ENCODE results near the gene SLC12A8.

The SLC12A8 gene

DNA sequence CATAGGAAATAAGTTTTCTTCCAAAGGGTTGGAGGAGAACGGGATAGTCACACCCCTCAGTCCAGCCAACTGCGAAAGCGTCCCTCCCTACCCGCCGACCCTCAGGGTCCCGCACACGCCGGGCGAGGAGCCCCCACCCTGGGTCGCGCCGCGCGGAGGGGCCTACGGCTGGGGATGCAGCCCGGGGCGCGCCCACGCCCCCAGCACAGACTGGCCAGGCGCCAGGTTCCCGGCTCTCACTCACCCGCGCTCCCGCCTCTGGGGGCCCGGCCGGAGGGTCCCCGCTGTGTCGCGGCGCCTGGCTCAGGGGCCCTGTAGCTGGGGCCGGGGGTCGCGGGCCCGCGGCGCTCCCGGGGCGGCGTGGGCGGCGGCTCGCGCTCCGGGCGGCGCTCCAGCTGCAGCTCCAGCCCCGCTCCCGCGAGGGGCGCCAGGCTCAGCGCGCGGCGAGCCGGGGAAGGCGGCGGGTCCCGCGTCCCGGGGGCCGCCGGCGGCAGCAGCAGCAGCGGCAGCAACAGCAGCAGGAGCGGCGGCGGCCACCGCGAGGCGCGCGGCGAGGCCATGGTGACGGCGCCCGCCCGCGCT, 157.1 kb downstream of the SLC12A8 start:
- TF ChIP-seq CTCF (IDR thresholded peaks at IDR 0.05): no peak
- Histone ChIP-seq H3K27ac (peak overlapping the region; percentile 90 to 99), H3K4me3 (peak overlapping the region; percentile 94)
- no peak for DNase-seq (ENCODE audit: low spot score)

DNA sequence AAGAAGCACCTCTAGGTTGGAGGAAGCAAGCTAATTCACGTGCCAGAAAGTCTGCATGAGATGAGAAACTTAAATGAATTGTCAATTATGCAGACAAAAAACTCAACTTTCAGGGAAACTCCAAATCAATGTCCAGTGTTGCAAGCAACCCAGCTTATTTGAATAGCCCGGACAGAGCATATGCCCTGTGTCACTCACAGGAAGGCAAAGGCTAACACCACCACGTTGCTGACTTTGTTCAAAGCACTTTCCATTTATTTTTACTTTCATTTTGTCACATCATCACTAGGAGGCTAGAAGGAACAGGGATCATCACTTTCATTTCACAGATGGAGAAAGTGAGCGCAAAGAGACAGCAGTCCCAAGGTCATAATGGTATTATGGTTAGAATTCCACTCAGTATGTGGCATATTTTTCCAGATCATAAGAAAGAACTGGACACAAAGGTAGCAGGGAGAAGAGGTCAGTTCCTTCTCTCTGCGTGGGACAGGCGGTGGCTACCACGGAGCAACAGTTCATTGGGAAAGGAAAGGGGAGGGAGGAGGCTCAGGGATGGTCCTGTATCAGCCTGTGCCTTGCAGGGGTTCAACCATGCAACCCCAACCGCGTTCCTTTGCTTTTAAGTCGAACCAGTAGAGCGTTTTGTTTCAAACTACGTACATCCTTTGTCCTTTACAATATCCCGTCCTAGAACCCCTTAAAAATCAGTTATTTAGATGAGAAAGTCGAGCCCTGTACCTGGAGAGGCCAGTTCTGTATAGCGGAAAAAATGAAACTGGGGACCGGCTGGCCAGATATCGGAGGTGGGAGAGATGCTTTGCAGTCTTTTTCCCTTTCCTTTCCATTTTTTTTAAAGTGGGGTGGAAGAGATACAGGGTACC, 157.9 kb downstream of the SLC12A8 start:
- H3K27ac ChIP-seq: peak overlapping the region; percentile 90 to 99
- TF ChIP-seq CTCF (IDR thresholded peaks at IDR 0.05): no peak
- peak; percentile 68 for DNase-seq (ENCODE audit: low spot score)
- peak overlapping the region; percentile 94 for H3K4me3 ChIP-seq

DNA sequence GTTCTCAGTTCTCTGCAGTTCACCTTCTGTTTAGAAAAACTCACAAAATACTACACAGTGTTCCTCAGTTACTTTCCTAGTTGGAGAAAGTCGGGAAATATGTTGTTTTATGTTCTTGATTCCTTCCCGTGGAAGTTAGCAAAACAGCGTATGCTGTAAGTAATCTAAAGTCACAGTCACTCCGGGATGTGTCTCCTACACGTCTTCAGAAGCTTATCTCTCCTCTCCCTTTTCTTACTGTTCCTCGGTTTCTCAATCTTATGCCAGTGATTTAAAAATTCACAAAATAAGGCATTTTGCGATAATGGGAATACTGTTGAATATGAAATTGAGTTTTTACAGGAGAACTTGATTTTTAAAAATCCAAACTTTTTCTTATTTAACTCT, 158.5 kb downstream of the SLC12A8 start:
- TF ChIP-seq CTCF (IDR thresholded peaks at IDR 0.05): no peak

DNA sequence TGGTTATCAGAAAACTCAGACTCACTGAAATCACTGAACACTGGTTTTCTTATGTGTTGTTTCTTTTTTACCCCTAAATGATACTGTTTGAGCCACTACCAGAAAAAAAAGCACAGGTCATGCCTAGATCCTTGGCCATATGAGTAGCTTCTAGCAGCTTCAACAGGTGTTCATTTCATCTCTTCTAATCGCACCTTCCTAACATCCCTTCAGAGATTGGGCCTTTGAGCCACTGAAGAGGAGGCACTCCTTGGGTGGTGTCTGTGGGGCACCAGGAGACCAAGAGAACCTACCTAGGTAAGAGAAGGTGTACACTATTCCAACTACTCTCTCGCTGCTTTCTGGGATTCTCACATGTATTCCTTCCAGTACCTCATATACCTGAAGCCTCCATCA, 159.2 kb downstream of the SLC12A8 start:
- TF ChIP-seq CTCF (IDR thresholded peaks at IDR 0.05): no peak
- DNase-seq (ENCODE audit: low spot score): no peak
- peak overlapping the region; percentile 94 for H3K4me3 ChIP-seq

More for the DNA sequence above, 158.5 kb downstream of the SLC12A8 start:
- DNase-seq (ENCODE audit: low spot score): no peak
- Histone ChIP-seq H3K27ac (peak overlapping the region; percentile 90 to 99), H3K4me3 (peak overlapping the region; percentile 94)

DNA sequence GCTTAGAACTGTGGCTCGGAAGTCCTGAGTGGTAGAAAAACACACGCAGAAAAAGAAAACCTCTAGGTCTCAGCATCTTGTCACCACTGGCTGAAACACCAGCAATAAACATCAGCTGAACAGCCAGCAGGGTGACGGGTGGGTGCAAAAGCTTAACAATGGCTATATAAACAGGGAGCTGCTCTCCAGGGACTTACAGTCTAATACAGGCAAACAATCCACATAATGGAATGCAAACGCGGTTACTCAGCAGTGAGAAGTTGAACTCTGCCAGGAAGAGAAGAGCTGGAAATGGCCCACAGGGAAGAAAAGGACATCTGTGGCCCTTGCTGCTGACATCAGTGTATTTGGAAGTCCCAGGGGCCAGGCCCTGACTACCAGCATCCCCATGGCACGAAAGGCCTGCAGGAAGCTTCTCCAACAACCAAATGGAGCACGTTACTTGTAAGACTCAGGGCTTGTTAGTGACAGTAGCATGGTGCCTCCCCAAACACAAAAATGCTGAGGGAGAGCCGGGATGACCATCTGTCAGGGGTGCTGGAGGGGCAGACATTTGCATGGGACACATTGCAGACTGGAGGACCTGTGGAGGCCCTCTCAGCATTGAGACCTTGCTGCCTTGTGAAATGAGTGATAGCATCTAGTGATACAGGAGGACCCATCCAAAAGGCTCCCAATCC, 159.8 kb downstream of the SLC12A8 start:
- TF ChIP-seq CTCF (IDR thresholded peaks at IDR 0.05): no peak
- peak overlapping the region; percentile 94 for H3K4me3 ChIP-seq
- H3K27ac ChIP-seq: peak overlapping the region; percentile 90 to 99
- DNase-seq (ENCODE audit: low spot score): no peak

More for the DNA sequence above, 159.2 kb downstream of the SLC12A8 start:
- H3K27ac ChIP-seq: peak overlapping the region; percentile 90 to 99

- TF ChIP-seq CTCF (IDR thresholded peaks at IDR 0.05): no peak
- peak; percentile 85 for DNase-seq (ENCODE audit: low spot score)
- H3K27ac ChIP-seq: peak overlapping the region; percentile 90 to 99
- H3K4me3 ChIP-seq: peak overlapping the region; percentile 94
Observed at GRCh38 chr3:125051715-125052581, 160.6 kb downstream of the SLC12A8 start.

Data from coronary artery (tissue), 2 donors.